ENCODE results near the gene XRCC5. TPM values are rescaled to one million over a fixed set of nuclear protein-coding genes. Genes with fewer than 3 reads are reported as not detected.

XRCC5 gene
- total RNA-seq, 1 experiment from 2014 or later: 198 TPM

- TF ChIP-seq CTCF (IDR thresholded peaks at IDR 0.05; ENCODE audit: unreplicated experiment): no peak
- POLR2A ChIA-PET: interaction anchor here (1.1 kb wide), 1 partner anchor 23 kb away, joined by 3 read pairs; no protein-coding TSS in a partner anchor
- no peak overlapping the region for H3K27ac Mint-ChIP-seq (ENCODE audit: low read depth, unreplicated experiment)
Measured at GRCh38 chr2:216210701-216211540, 101.8 kb downstream of the XRCC5 start.

DNA sequence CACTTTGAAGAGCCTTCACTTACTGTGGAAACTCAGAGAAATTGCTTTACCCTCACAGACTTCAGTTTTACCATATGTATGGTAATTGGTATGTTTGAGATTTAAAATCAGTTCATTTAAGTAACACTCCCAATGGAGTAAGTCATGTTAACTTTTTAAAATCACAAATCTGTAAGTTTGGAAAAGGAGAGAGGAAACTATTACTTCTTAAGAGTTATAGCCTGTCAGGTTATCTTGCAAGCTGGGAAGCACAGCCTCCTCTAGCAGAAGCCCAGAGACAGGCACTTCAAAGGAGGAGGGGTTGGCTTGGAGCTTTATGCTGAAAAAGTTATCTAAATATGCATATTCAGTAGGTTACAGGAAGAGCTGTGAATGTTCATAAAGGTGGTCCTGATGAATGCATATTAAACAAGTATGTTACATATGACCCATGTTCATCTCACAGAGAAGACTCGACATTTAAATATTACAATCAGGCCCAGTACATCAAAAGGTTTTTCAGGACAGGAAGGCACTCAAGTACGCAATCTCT is 102.5 kb downstream of the XRCC5 start:
- POLR2A ChIA-PET: interaction anchor here (1.1 kb wide), 1 partner anchor 23 kb away, joined by 3 read pairs; no protein-coding TSS in a partner anchor

More at GRCh38 chr2:216210701-216211540, 101.8 kb downstream of the XRCC5 start:
- no TSS peak for BruUV-seq (replicated peaks)
- Mint-ChIP-seq H3K4me3 (ENCODE audit: unreplicated experiment) (no peak overlapping the region), H3K4me1 (ENCODE audit: insufficient read depth, unreplicated experiment) (peaks cover 7% of the 10 kb centered on the region), H3K27me3 (ENCODE audit: insufficient read depth, unreplicated experiment) (no peaks in the 10 kb centered on the region), H3K9me3 (ENCODE audit: unreplicated experiment) (no peaks in the 10 kb centered on the region), H3K36me3 (ENCODE audit: insufficient read depth, unreplicated experiment) (peaks cover 54% of the 10 kb centered on the region)
- DNase-seq (ENCODE audit: unreplicated experiment): no peak
- intact Hi-C loops (cut with micrococcal nuclease): loop anchor here (10.0 kb wide), 1 partner anchor 284 kb away; the partner anchor contains the start of gene RPL37A
- CTCF ChIA-PET: no interaction called here

DNA sequence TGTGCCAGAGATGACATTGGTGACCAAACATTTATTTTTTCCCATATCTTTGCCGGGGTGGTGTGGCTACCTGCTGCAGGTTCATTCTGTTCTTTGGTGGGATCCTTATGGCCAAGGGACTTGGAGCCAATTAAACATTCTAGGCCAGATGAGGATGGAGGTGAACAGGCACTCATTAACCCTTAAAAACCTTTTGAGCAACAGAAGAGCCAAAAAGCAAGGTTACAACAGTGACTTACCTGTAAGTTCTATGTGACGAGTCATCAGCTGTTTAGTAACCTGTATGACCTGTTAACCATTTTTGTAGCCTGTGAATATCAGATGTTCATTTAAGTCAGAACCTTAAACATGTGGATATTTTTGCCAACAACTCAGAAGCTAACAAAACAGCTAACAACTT is 105.6 kb downstream of the XRCC5 start:
- no peak for DNase-seq (ENCODE audit: unreplicated experiment)
- intact Hi-C loops (cut with micrococcal nuclease): loop anchor here (10.0 kb wide), 1 partner anchor 280 kb away; the partner anchor contains the start of gene RPL37A
- no peak for TF ChIP-seq CTCF (IDR thresholded peaks at IDR 0.05; ENCODE audit: unreplicated experiment)
- ChIA-PET POLR2A (interaction anchor here (0.7 kb wide), 1 partner anchor 14 kb away, joined by 3 read pairs; no protein-coding TSS in a partner anchor), CTCF (interaction anchor here (0.6 to 1.9 kb wide), 5 partner anchors 11 to 1780 kb away, joined by 3 to 6 read pairs (median 3); no protein-coding TSS in a partner anchor)
- BruUV-seq (replicated peaks): no TSS peak
- Mint-ChIP-seq H3K27me3 (ENCODE audit: insufficient read depth, unreplicated experiment) (no peaks in the 10 kb centered on the region), H3K9me3 (ENCODE audit: unreplicated experiment) (no peaks in the 10 kb centered on the region), H3K4me1 (ENCODE audit: insufficient read depth, unreplicated experiment) (peaks cover 27% of the 10 kb centered on the region), H3K4me3 (ENCODE audit: unreplicated experiment) (no peak overlapping the region), H3K36me3 (ENCODE audit: insufficient read depth, unreplicated experiment) (peaks cover 17% of the 10 kb centered on the region), H3K27ac (ENCODE audit: low read depth, unreplicated experiment) (no peak overlapping the region)

More for the DNA sequence above, 102.5 kb downstream of the XRCC5 start:
- no TSS peak for BruUV-seq (replicated peaks)
- intact Hi-C loops (cut with micrococcal nuclease): loop anchor here (10.0 kb wide), 1 partner anchor 283 kb away; the partner anchor contains the start of gene RPL37A
- no peaks in the 10 kb centered on the region for H3K27me3 Mint-ChIP-seq (ENCODE audit: insufficient read depth, unreplicated experiment)
- H3K9me3 Mint-ChIP-seq (ENCODE audit: unreplicated experiment): no peaks in the 10 kb centered on the region
- CTCF ChIA-PET: no interaction called here
- H3K4me3 Mint-ChIP-seq (ENCODE audit: unreplicated experiment): no peak overlapping the region
- H3K27ac Mint-ChIP-seq (ENCODE audit: low read depth, unreplicated experiment): no peak overlapping the region
- H3K36me3 Mint-ChIP-seq (ENCODE audit: insufficient read depth, unreplicated experiment): peaks cover 47% of the 10 kb centered on the region
- TF ChIP-seq CTCF (IDR thresholded peaks at IDR 0.05; ENCODE audit: unreplicated experiment): no peak
- H3K4me1 Mint-ChIP-seq (ENCODE audit: insufficient read depth, unreplicated experiment): peaks cover 10% of the 10 kb centered on the region
- DNase-seq (ENCODE audit: unreplicated experiment): no peak

Data from MCF 10A (cell line).